Stimulated activated CD8-positive, alpha-beta memory T cell treated with anti-CD3 and anti-CD28 coated beads, Interleukin-15, amount 100 ng/mL, for 4 hours (primary cell): ENCODE results near the gene PLD1.

Source experiments
- DNase-seq, 2 donors: peaks; one replicate each; pipeline ENCODE4 v3.0.0-alpha.2; 2020; ENCODE audit warnings: low read depth in 2 of 2

Gene PLD1

DNA sequence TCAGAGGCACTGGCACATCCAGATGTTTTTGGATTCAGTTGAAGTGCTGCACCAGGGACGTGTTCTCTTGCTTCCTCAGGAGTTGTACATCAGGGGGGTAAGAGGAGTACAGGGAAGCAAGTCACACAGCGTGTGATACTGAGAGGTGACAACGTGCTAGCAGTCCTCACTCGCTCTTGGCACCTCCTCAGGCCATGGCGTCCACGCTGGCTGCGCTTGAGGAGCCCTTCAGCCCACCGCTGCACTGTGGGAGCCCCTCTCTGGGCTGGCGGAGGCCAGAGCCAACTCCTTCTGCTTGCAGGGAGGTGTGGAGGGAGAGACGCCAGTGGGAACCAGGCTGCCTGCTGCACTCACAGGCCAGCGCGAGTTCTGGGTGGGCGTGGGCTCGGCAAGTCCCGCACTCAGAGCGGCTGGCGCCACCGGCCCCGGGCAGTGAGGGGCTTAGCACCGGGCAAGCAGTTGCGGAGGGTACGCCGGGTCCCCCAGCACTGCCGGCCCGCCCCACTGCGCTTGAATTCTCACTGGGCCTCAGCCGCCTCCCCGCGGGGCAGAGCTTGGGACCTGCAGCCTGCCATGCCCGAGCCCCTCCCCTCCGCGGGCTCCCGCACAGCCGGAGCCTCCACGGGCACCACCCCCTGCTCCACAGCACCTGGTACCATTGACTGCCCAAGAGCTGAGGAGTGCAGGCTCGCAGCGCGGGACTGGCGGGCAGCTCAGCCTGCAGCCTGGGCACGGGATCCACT lies 64.5 kb downstream of the PLD1 start:
- DNase-seq = no peak

- DNase-seq = no peak
Measured at GRCh38 chr3:171744158-171744741, 66.0 kb downstream of the PLD1 start.

DNA sequence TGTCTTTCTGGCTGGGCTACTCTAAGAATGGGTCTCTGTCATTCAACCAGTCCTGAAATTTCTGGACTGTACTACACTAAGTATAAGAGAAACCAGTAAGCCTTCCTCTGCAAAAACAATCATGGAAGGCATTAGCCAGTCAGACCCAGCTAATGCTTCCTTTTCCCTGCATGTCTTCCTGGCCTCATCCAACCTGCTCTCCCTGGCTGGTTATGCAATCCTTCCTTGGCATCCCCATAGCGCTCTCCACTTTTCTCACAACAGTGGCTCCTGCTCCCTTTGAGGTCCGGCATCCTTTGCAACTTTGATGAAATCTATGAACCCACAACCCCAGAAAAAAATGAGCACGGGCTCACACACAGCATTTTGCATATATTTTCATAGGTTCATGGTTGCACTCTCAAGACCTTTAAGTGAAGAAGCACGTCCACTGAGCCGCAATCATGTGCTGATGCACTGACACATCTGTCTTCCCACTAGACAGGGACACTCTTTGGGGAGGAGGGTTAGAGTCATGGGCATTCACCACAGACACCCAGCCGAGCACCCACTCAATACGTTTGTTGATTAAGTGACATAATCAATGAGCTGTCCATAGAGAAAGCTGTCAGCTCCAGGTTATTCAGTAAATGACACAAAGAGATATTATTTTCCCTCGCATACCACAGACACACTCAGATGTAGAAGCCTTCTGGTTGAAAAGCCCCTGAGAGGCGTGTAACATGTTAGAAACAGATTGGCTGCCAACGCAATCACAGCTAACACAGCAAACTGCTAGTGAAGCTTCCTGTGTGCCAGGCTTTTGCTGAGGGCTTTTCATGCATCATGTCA lies 66.7 kb downstream of the PLD1 start:
- no peak for DNase-seq

DNA sequence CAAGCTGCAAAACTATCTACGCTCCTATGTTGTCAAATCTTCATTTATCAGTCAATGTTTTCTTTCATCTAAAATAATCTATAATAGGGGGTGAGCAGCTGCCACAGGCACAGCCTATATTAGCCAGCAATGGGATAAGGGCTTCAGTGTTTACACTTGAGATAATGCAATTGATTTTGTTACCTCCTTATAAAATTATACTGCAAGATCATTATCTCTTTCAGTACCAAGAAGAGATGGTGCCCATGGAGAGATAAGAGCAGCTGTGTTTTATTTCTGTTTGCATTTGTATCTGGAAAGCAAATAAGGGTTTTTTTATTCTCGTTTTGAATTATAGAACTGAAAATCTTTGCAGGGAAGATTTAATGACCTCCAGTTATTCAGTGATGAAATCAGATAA lies 68.9 kb downstream of the PLD1 start:
- no peak for DNase-seq

DNA sequence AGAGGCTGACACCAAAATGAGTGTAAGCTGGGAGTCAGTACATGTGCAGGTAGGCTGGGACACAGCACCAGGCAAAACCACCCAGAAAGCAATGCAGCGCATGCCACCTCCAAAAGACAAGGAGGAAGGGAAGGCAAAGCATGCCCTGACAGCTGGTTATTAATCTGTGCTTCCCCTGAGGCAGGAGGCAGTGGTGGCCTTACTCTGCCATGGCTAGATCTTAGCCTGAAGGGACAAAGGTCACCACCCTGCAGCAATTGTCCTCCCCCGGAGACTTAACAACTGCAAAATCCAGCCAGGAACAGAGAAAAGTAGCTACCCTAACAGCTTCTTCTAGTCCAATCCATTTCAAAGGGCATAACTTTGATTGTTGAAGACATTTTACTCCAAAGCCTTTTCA lies 73.7 kb downstream of the PLD1 start:
- DNase-seq = no peak

DNA sequence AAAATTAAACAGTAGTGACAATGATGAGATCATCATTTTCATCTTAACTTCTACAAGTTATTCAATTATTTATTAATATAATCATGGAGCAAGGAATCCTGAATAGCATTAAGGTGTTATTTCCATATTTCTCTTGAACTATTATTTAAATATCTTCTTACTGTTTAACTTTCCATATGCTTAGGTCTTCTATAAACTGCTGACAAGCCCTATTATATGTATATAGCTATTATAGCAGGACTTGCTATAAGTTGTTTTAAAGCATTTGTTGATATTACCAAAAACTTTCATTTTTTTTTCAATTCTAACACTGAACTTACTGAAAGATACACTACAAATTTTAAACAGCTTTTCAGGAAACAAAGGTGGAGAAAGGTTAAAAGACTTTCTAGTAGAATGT lies 76.7 kb downstream of the PLD1 start:
- no peak for DNase-seq

- DNase-seq = no peak
Measured at GRCh38 chr3:171732756-171733155, 77.5 kb downstream of the PLD1 start.

DNA sequence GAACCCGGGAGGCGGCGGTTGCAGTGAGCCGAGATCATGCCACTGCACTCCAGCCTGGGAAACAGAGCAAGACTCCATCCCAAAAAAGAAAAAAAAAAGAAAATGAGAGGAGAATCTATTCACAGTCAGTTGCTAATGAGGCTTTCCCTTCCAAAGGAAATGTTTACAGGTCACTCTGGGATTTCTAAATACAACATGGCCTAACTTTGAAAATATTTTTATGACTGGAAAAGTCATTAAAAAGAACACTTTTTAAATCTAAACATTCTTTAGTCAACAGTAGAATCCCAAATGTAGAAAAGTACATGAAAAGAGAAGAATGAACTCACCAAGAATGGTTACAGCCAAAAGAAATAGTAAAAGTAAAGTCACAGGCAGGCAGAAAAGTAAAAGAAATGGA lies 78.6 kb downstream of the PLD1 start:
- no peak for DNase-seq

DNA sequence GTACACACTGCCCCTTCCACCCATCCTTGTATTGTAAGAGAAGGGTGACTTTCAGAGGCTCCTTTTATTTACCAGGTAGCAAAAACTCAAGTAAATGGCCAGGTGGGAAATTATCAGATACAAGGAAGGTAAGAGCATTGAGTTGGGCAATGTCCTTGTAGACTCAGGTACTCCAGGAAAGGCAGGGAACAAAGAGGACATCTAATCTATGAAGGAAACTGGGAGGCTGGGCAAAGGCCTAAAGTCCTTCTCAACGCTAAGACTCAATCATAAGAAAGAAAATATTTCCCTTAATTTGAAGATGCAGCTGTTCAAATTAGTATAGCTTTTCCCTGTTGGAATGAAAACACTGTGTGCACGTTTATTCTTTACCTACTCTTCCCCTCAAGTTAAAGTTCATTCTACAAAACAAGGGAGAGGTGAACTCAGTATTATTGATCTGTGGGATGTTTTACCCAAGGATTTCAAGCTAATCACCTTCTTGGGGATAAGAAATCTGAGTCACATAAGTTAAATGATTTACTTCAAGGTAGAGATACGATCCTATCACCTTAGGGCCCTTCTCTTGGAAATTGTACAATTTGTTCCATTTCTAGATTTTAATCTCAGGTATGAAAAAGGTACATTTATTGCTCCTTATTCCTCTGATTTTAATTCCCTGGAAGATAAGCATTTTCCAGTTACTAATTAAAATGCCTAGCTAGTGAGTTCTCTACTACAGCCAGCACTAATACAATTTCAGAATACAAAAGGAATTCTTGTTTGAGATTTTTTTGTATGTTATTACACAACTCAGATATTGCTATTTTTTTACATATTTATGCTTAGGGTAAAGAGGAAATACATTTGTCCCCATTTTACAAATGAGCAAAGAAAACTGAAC lies 80.6 kb downstream of the PLD1 start:
- no peak for DNase-seq

GRCh38 chr3:171727288-171727687 lies 83.0 kb downstream of the PLD1 start:
- DNase-seq = no peak

GRCh38 chr3:171718493-171719185 lies 91.6 kb downstream of the PLD1 start:
- no peak for DNase-seq

DNA sequence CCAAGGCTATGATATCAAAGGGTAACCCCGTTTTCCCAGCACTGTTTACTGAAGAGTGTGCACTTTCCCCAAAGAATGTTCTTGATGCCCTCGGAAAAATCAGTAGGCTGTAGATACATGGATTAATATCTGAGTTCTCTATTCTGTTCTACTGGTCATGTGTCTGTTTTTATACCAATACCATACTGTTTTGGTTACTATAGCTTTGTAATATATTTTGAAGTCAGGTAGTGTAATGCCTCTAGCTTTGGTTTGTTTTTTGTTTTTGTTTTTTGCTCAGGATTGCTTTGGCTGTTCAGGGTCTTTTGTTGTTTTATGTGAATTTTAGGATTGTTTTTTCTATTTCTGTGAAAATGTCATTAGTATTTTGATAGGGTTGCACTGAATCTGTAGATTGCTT lies 95.1 kb downstream of the PLD1 start:
- DNase-seq = no peak

- no peak for DNase-seq
Measured at GRCh38 chr3:171712171-171712938, 97.9 kb downstream of the PLD1 start.

DNA sequence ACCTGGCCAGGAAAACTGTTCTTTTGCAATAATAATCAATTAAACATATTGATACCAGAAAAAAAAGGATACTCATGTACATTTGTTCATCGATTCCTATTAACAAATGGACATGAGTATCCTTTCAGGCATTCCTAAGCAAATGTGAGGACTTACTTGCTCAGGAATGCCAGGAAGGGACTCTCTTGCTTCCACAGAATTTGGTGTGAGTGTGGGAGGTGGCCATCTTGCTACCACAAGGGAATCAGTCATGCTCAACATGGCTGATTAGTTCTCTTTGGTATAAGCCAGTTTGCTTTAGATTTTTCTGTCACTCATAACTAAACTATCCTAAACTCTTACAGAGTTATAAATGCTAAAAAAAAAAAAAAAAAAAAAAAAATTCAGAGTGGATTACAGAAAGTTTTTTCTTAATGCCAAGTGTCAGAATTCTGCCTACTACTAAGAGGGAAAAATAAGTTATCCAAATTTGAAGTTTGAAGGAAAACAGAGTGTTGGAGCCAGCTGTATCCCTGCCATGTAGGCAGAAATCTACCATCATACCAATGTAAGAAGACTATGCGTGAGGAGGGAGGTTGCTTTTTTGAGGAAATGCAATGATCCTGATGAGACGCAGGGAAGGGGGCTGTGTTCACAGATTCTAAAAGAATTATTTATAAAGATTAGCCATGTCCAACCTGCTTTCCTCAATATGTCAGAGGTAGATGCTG lies 98.7 kb downstream of the PLD1 start:
- DNase-seq = no peak

DNA sequence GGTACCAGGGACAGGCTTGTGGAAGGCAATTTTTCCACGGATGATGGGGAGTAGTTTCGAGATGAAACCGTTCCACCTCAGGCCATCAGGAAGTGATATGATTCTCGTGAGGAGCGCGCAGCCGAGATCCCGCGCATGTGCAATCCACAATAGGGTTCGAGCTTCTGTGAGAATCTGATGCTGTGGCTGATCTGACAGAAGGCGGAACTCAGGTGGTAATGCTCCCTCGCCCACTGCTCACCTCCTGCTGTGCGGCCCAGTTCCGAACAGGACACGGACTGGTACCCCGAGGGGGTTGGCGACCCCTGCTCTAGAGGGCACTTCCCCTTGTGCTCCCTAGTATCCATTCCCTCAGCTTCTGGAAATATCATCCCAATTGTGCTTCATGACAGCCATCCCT lies 99.9 kb downstream of the PLD1 start:
- DNase-seq = no peak

- no peak for DNase-seq
Measured at GRCh38 chr3:171704814-171705213, 105.5 kb downstream of the PLD1 start.

GRCh38 chr3:171704002-171704401 lies 106.3 kb downstream of the PLD1 start:
- DNase-seq = peak in 1 of 2 donors; percentile 1

- no peak for DNase-seq
Measured at GRCh38 chr3:171703144-171703543, 107.1 kb downstream of the PLD1 start.

GRCh38 chr3:171700653-171701052 lies 109.6 kb downstream of the PLD1 start:
- DNase-seq = no peak

GRCh38 chr3:171700157-171700556 lies 110.1 kb downstream of the PLD1 start:
- DNase-seq = no peak
